GM21723 (cell line): ENCODE results near the gene PACSIN1.

Source experiments
- ATAC-seq: cut with Tn5 transposase; IDR thresholded peaks from one replicate; pipeline ENCODE4 v1.9.1; 2021; ENCODE audit warnings: mild to moderate bottlenecking, moderate library complexity; ENCODE audit not compliant: unreplicated experiment

The PACSIN1 gene

GRCh38 chr6:34526992-34527728 lies 61.3 kb downstream of the PACSIN1 start:
- ATAC-seq, result peak; percentile 80

- no peak for ATAC-seq
These were observed 62.1 kb downstream of the PACSIN1 start for GRCh38 chr6:34527751-34528670.

GRCh38 chr6:34528996-34529664 lies 63.3 kb downstream of the PACSIN1 start:
- ATAC-seq, result no peak

- no peak for ATAC-seq
These were observed 63.9 kb downstream of the PACSIN1 start for GRCh38 chr6:34529665-34530327.

- no peak for ATAC-seq
These were observed 65.0 kb downstream of the PACSIN1 start for GRCh38 chr6:34530753-34531365.

- no peak for ATAC-seq
These were observed 65.8 kb downstream of the PACSIN1 start for GRCh38 chr6:34531580-34532201.

GRCh38 chr6:34532230-34532629 lies 66.4 kb downstream of the PACSIN1 start:
- no peak for ATAC-seq

- no peak for ATAC-seq
These were observed 68.3 kb downstream of the PACSIN1 start for GRCh38 chr6:34534146-34534545.

GRCh38 chr6:34534656-34535055 lies 68.8 kb downstream of the PACSIN1 start:
- ATAC-seq, result no peak

- ATAC-seq, result no peak
These were observed 69.3 kb downstream of the PACSIN1 start for GRCh38 chr6:34535199-34535598.

- ATAC-seq, result no peak
These were observed 69.8 kb downstream of the PACSIN1 start for GRCh38 chr6:34535646-34536045.

- no peak for ATAC-seq
These were observed 70.5 kb downstream of the PACSIN1 start for GRCh38 chr6:34536251-34536958.

- ATAC-seq, result no peak
These were observed 71.3 kb downstream of the PACSIN1 start for GRCh38 chr6:34536959-34537848.

GRCh38 chr6:34537922-34538550 lies 72.2 kb downstream of the PACSIN1 start:
- ATAC-seq, result no peak

GRCh38 chr6:34538581-34538980 lies 72.7 kb downstream of the PACSIN1 start:
- no peak for ATAC-seq

GRCh38 chr6:34539181-34539580 lies 73.3 kb downstream of the PACSIN1 start:
- no peak for ATAC-seq

- no peak for ATAC-seq
These were observed 74.3 kb downstream of the PACSIN1 start for GRCh38 chr6:34540222-34540621.

GRCh38 chr6:34540841-34541240 lies 75.0 kb downstream of the PACSIN1 start:
- ATAC-seq, result no peak
